ENCODE results near the gene PSME4.
"Not testable (repeated sequence)": the region's sequence is repeated elsewhere in the genome, so short reads cannot be mapped to it uniquely, and the experiment has no call there.

The PSME4 gene

DNA sequence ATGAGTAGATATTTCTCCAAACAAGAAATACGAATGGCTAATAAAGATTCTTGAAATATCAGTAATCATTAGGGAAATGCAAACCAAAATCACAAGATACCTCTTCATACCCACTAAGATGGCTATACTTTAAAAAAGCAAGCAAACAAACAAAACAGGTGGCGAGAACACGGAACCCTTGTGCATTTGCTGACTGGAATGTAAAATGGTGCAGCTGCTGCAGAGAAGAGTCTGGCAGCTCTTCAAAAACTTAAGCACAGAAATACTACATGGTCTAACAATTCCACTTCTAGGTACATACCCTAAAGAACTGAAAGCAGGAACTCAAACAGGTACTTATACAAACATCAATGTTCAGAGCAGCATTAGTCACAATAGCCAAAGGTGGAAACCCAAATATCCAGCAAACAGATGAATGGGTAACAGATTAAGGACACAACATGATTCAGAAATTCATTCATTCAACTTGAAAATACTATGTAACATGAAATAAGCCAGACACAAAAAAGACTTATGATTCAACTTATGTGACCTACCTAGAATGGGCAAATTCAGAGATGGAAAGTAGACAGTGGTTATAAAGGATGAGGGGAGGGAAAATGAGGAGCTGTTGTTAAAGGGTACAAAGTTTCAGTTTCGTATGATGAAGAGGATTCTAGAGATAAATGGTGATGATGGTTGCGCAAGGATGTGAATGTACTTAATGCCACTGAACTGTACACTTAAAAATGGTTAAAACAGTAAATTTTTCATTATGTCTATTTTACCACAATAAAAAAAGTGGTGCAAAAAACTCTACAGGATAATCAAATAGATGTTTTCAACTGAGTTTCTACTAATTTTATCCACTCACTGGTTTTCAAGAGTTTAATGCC, 84.2 kb downstream of the PSME4 start:
- DNase-seq, result no peak

DNA sequence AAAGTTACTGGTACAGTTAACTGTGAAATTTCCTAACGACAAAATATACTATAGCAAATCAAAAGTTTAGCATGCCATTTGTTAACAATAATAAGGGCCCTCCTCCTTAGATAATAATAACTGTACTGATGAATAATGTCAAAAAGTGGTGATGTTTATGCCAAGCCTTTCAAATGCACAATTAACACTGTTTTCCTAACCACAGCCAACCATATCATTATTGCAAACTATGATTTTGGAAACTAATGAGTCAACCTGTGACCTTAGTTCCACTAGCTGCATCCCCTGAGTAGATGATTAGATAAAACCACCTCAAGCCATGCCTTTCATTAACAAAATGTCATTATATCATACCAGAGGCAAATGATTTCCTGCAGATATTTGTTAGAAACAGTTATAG, 85.9 kb downstream of the PSME4 start:
- no peak for DNase-seq

DNA sequence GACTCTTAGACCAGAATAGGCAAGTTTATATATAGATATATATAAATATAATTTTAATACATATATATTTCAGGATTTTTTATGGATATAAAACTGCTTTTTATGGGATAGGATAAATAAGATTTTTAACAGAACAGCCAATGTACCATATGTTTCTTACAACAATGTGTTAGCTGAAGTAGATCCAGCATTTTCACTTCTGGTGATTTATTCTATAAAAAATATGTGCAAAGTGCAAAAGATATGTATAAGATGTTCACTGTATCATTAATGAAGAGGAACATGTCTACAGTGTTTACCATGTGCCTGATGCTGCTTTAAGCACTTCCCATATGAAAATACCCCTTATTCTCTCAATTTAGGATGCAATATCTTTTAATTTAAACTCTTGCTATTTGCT, 88.8 kb downstream of the PSME4 start:
- DNase-seq, result no peak

DNA sequence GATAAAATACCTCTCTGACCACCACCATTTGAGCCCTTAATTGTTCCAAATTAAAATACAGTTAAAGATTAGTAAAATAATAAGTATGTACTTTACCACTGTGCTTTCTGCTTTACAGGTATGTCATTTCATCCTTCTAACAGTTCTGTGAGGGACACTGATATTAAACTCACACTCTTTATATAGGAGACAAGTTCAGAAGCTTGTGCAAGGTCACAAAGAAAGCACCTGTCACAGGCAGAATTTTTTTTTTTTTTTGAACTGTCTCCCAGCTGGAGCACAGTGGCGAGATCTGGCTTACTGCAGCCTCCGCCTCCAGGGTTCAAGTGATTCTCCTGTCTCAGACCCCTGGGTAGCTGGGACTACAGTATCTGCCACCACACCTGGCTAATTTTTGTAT, 89.4 kb downstream of the PSME4 start:
- DNase-seq, result no peak

DNA sequence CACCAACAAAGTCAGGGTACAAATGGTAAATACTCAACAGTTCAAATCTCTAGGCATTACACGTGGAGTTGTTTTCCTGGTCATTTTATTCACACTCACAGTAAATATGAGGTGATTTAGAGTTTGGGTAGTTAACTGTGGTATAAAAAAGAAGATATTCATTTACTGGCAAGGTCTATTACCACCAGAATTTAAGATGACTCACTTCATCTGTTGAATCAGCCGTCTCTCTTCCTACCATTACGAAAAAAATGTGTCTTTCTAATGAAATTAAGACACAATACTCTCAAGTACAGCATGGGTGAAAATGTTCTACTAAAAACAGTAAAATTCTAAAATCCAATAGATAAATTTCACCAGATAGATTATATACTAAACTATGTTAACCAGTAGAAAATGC, 90.0 kb downstream of the PSME4 start:
- DNase-seq, result no peak

DNA sequence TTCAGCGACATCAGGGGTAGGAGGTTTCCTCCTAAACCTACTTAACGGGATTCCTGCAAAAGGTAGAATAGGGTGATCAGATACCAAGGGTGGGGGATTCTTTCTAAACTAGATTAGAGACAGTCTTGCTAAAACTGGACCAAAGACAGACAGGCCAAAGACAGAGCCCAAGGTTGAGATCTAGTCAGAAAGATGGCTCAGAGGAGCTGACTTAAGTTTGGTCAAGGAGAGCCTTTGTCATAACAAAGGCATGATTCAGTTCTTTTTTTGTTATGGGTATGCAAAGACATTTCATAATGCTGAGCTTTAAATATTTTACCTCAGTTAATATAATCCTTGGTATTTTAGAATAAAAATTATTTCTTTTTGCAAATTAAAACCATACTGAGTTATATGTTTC, 93.2 kb downstream of the PSME4 start:
- no peak for DNase-seq

DNA sequence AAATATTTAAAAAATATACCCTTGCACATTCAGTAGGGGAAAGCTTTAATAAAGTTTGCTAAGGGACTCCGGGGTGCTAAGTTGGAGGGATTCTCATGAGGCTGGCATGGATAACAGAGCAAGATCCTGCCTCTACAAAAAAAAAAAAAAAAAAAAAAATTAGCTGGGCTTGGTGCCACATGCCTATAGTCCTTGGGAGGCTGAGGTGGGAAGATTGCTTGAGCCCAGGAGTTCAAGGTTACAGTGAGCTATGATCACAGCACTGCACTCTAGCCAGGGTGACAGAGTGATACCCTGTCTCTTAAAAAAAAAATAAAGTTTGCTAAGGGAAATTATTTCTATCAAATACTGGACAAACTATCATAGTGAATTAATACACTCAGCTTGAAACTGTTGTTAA, 93.7 kb downstream of the PSME4 start:
- no peak for DNase-seq

DNA sequence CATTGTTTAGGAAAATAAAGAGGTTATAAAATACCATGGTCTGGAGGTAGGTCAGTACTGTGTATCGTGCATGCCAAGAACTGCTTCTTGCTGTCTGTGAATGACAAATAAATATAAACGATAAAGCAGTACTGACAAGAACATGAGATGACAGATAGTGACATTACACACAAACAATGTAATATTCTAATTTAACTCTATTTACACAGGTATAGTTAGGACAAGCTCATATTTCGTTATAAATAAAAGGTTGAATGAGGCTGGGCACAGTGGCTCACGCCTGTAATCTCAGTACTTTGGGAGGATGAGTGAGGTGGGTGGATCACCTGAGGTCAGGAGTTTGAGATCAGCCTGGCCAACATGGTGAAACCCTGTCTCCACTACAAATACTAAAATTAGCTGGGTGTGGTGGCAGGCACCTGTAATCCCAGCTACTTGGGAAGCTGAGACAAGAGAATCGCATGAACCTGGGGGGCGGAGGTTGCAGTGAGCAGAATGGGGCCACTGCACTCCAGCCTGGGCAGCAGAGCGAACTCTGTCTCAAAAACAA, 96.3 kb downstream of the PSME4 start:
- no peak for DNase-seq

DNA sequence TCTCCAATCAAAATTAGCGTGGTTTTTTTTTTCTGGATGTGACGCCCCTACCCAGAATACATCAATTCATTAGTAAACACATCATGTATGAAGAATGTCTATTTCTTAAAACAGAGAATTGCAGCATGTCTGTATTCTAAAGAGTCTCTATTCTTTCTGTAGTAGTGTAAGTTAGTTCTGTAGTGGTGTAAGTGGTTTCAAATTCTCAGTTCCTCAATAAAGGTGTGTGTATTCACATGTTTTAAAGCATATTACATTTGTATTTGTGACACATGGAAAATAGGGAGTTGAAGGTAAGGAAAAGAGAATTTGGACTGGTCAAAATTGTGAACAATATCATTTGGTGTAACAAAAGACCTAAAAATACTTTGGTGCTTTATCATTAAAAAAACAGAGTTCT, 103.0 kb downstream of the PSME4 start:
- no peak for DNase-seq

DNA sequence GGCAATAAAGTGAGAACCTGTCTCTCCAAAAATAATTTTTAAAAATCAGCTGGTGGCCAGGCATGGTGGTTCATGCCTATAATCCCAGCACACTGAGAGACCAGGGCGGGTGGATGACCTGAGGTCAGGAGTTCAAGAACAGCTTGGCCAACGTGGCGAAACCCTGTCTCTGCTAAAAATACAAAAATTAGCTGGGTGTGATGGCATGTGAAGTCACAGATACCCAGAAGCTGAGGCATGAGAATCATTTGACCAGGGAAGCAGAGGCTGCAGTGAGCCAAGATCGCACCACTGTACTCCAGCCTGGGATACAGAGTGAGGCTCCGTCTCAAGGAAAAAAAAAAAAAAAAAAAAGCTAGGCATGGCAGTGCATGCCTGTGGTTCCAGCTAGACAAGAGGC, 103.6 kb downstream of the PSME4 start:
- no peak for DNase-seq

DNA sequence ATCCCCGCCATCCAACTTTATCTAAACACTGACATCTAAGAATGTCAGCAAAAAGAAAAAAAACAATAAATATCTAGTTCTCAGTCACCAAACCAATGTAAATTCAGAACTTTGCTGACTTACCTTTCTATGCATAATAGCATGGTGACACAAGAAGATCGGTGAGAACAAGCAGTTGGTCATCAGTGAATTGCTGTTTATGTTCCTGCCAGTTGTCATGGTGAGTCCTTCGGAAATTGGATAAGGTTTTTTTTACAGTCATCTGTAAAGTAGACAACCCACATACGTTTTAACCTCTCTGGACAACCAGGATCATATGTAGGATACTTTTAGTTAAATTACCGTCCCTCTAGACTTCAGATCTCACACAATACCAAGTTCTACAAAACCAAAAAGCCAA, 104.8 kb downstream of the PSME4 start:
- DNase-seq, result no peak

DNA sequence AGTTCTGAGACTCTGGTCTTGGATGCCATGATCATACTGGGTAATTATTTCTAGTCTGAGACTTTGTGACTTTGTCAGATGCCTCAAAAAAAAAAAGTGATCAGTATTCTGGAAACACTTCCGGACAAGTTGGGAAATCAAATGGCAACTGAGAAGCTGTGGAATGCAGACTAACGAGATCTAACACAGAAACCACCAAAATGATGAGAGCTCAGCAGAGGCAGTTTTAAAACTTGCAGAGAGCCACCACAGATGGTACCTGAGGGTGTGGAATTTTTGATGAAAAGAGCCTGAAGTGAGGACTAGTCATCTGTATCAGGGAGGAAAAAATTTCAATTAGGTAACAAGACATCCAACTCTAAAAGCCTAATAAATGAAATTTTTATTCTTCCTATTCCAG, 105.5 kb downstream of the PSME4 start:
- no peak for DNase-seq

DNA sequence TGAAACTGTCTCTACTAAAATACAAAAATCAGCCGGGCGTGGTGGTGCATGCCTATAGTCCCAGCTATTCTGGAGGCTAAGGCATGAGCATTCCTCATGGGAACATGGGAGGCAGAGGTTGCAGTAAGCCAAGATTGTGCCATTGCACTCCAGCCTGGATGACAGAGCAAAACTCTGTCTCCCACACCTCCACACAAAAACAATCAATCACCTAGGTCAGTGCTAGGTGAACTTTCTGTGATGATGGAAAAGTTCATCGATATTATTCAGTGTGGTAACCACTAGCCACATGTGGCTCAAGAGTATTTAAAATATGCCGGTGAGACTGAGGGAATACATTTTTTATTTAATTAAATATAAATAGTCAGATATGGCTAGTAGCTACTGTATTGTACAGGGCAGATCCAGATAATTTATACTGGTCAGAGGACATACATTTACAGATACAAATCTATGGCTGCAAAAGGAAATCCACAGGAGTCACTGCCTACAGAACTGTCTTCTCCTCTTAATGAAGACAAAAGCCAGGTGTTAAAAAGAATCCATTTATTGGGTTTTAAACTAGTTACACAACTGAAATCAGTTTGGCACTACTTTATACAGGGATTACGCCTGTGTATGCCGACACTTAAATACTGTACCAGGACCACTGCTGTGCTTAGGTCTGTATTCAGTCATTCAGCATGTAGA, 107.1 kb downstream of the PSME4 start:
- DNase-seq, result no peak

DNA sequence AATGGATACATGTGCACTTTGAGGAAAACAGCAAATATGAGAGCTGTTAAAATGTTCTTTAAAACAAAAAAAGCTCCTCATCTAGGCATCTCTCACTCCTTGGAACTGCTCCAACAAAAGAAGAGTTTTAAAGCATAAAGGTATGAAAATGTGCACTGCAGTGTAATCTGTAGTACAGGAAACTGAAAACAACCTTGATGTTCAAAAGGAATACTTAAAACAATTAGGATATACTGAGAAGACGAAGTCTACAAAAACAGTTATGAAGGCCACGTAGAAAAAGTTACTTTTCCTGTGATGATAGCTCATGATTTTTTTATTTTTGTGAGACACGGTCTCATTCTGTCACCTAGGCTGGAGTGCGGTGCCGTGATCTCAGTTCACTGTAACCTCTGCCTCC, 109.0 kb downstream of the PSME4 start:
- no peak for DNase-seq

DNA sequence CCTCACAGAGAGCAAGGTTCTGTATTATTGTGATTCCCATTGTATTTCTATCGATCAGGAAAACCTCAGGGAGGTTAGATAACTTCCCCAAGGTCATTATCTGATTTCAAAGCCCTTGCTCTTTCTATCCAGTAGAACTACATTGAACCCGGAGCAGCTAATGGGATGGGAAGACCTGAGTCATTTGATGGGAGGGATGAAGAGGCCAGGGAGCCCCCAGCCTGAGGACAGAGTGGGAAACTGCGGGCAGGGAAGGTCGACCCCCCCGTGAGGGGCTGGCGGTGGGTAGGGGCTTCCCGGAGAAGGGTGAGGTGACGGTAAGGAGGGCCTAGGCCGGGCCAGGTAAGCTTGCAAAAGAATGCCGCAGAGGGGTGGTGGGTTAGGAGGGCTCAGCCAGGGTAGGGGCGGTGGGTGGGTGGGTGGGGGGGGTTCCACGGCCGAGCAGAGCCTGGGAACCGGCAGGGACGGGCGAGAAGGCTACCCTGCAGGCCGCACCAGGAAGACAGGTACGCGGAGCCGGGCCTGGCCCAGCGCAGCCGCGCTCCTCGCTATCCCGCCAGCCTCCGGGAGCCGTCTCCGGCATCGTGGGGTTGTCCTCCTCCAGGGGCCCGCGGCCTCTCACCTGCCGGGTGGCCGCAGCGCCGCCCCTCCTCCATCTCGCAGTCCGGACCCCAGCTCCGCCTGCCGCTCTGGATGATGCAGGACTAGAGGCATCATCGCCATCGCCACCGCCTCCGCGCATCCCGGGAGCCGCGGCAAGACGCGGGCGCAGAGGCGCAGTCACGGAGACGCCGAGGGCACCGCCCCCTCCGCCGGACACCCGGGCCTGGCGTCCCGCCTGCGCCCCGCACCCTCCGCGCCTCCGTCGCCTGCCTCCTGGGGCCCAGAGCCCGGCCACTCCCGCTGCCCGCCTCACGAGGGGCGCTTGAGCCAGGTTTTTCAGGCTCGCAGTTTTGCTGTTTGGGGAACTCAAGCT, 111.3 kb downstream of the PSME4 start, which contains the start of gene GPR75:
Gene GPR75, minus strand, starts transcription at position 762 of the 976 bp plus-strand sequence. CDS start 5,211 bp downstream, outside the sequence.
- DNase-seq, result no peak

DNA sequence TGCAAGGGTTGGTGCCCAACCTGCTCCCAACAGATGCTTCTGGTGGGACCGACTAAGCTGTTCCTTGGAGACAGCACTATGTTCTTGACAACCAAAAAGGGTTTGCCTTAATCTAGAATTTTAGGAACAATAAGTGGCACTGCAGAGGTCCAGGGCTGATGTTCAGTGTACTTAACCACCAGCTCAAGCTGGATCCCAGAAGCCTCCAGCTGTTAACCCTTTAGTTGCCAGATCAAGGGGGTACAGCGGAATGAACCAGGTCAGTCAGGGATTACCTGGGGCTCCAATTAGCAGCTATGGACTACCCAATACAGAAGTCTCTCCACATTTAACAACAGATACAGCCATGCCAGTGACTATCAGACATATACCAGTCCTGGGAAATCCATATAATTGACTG, 114.5 kb downstream of the PSME4 start:
- no peak for DNase-seq

DNA sequence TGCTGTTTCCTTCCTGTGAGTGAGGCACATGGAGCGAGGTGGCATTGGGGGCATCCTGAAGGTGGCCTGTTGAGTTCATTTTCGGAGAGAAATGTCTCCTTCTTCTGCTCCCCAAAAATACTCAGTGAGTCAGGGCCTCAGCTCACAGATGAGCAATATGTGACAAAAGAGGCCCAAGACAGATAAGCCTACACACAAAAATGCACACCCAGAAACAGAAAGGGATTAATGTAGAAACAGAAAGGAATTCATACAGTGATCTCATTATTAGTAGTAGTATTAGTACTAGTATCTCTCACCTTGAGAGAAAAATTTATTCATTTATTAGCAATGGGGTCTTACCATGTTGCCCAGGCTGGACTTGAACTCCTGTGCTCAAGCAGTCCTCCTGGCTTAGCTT, 116.1 kb downstream of the PSME4 start:
- DNase-seq, result no peak

DNA sequence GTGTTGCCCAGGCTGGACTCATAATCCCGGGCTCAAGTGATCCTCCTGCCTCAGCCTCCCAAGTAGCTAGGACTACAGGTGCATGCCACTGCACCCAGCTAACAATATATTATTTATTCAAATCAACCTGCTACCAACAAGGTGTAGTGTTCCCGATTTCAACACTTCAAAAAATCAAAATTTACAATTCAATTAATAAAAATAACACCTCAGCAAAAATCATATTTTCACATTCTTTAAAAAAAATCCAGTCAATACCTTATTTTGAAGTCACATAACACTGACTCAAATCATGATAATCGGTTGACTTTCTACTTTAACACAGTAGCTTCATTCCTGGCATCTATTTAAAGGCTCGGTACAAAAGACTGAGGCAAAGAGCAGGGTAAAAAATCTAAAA, 118.3 kb downstream of the PSME4 start:
- no peak for DNase-seq

DNA sequence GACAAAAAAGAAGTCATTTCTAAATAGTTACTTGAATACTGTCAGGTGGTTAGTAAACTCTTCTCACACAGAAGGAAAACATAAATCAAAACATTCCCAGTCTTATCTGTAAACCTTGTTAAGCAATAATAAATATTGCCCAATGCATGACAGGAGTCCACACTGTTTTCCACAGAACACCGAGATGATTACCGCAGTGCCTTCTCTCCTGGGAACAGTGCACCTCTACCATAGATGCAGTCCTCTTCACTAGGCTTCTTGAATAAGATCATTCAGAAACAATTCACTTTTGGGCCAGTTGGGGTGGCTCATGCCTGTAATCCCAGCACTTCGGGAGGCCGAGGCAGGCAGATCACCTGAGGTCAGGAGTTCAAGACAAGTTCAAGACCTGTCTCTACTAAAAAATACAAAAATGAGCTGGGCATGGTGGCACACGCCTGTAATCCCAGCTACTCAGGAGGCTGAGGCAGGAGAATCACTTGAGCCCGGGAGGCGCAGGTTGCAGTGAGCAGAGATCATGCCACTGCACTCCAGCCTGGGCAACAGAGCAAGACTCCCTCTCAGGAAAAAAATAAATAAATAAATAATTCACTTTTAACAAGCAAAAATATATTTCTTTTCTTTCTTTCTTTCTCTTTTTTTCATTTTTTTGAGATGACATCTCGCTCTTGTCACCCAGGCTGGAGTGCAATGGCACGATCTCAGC, 119.6 kb downstream of the PSME4 start:
- DNase-seq, result not testable (repeated sequence)

DNA sequence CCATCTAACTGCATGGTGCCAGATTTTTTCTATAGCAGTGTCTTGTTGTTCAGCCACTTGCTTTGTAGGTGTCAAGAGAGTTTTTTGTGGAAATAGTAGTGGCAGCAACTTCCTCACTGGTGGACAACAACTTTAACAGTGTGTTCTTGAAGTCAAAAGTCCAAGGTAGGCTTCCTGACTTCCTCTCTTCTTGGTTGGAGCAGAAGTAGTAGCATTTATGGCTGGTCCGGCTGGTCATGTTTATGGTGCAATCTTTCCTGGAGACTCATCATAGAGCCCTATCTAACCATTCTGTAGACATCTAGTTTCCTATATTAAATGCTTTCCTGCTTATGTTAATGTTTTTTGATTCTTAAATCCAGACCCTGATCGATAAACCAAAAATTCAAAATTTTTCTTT, 122.7 kb downstream of the PSME4 start:
- DNase-seq, result no peak

DNA sequence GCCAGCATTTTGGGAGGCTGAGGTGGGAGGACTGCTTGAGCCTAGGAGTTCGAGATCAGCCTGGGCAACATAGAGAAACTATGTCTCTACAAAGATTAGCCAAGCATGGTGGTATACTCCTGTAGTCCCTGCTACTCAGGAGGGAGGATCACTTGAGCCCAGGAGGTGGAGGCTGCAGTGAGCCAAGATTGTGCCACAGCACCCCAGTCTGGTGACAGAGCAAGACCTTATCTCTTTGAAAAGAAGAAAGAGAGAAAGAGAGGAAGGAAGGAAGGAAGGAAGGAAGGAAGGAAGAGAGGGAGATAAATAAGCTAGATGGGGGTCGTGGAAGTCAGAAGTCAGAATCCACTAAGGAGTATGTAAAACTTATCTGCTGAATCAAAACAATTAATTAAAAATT, 127.2 kb downstream of the PSME4 start:
- DNase-seq, result no peak

DNA sequence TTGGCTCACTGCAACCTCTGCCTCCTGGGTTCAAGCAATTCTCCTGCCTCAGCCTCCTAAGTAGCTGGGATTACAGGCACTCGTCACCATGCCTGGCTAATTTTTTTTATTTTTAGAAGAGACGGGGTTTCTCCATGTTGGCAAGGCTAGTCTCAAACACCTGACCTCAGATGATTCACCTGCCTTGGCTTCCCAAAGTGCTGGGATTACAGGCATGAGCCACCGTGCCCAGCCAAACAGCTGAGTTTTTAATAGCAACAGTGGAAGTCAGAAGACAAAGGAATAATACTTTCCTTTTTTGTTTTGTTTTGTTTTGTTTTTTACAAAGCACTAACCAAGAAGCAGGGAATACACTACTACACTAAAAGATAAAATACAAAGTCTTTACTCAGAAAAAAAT, 127.9 kb downstream of the PSME4 start:
- no peak for DNase-seq
